Keratinocyte (primary cell): Measurements from ENCODE around the gene HYKK. TPM values are rescaled to one million over a fixed set of nuclear protein-coding genes. Genes with fewer than 3 reads are reported as not detected.

Source experiments
- DNase-seq: peaks from one replicate; pipeline ENCODE4 v3.0.0-alpha.2; 2011; ENCODE audit warnings: low read depth, missing footprints, low spot score
- FAIRE-seq: peaks from 2 replicates; lab custom pipeline; 2011; peaks lifted over from hg19 to GRCh38; lab: Jason Lieb, UNC
- H2AFZ ChIP-seq: 2 replicates; pipeline ENCODE4 v1.6.0; 2012; ENCODE audit warnings: low read length, control low read depth, inconsistent platforms; ENCODE audit not compliant: control insufficient read depth
- H3K27ac ChIP-seq: 2 replicates; pipeline ENCODE4 v1.5.1; 2011; ENCODE audit warnings: low read length; ENCODE audit not compliant: control insufficient read depth, insufficient read depth
- H3K27me3 ChIP-seq: 3 replicates; pipeline ENCODE4 v1.6.0; 2011; ENCODE audit warnings: low read length; ENCODE audit not compliant: control insufficient read depth, insufficient read depth; ENCODE audit errors: extremely low read depth
- H3K36me3 ChIP-seq, 2 experiments: 2 replicates in 1 of 2; 3 replicates in 1 of 2; pipeline ENCODE4 v1.5.1; 2011; ENCODE audit warnings: low read length in 2 of 2, mild to moderate bottlenecking in 1 of 2; ENCODE audit not compliant: control insufficient read depth in 2 of 2, insufficient read depth in 2 of 2; ENCODE audit errors: extremely low read depth in 1 of 2
- H3K4me1 ChIP-seq: 3 replicates; pipeline ENCODE4 v1.5.1; 2011; ENCODE audit warnings: low read length; ENCODE audit not compliant: control insufficient read depth, insufficient read depth; ENCODE audit errors: extremely low read depth
- H3K4me2 ChIP-seq: 3 replicates; pipeline ENCODE4 v1.6.0; 2011; ENCODE audit warnings: low read depth, low read length; ENCODE audit not compliant: control insufficient read depth, insufficient read depth; ENCODE audit errors: extremely low read depth
- H3K4me3 ChIP-seq, 3 experiments: fragments of 200-600 bp in 1 of 3; sonication (generic) in 1 of 3; 2 replicates in 2 of 3; 3 replicates in 1 of 3; pipeline ENCODE4 v1.5.1; 2011 to 2016; ENCODE audit warnings: low read length in 3 of 3, mild to moderate bottlenecking in 3 of 3, control low read depth in 2 of 3, inconsistent platforms in 1 of 3, low read depth in 1 of 3, mixed read lengths in 1 of 3, mixed run types in 1 of 3, moderate library complexity in 1 of 3; ENCODE audit not compliant: control insufficient read depth in 2 of 3, insufficient read depth in 2 of 3; ENCODE audit errors: extremely low read depth in 1 of 3
- H3K79me2 ChIP-seq: 2 replicates; pipeline ENCODE4 v1.6.0; 2012; ENCODE audit warnings: low read length; ENCODE audit not compliant: control insufficient read depth, insufficient read depth
- H3K9ac ChIP-seq: 3 replicates; pipeline ENCODE4 v1.6.0; 2011; ENCODE audit warnings: low read length; ENCODE audit not compliant: control insufficient read depth, insufficient read depth; ENCODE audit errors: extremely low read depth
- H3K9me1 ChIP-seq: 3 replicates; pipeline ENCODE4 v1.6.0; 2011; ENCODE audit warnings: low read length; ENCODE audit not compliant: control insufficient read depth, insufficient read depth; ENCODE audit errors: extremely low read depth
- H3K9me3 ChIP-seq: 2 replicates; pipeline ENCODE4 v1.5.1; 2012; ENCODE audit warnings: low read depth, low read length; ENCODE audit not compliant: control insufficient read depth
- H4K20me1 ChIP-seq: 3 replicates; pipeline ENCODE4 v1.6.0; 2011; ENCODE audit warnings: low read length; ENCODE audit not compliant: control insufficient read depth, insufficient read depth; ENCODE audit errors: extremely low read depth
- CTCF ChIP-seq, 3 experiments: IDR thresholded peaks in 1 of 3; conservative IDR thresholded peaks in 1 of 3; optimal IDR thresholded peaks in 1 of 3; 2 replicates in 2 of 3; 3 replicates in 1 of 3; pipeline versions ENCODE3 to v1.5.1; 2011; ENCODE audit warnings: low read length in 3 of 3, mild to moderate bottlenecking in 3 of 3, moderate library complexity in 2 of 3, control low read depth in 1 of 3, inconsistent platforms in 1 of 3; ENCODE audit not compliant: insufficient read depth in 2 of 3; ENCODE audit errors: extremely low read depth in 1 of 3
- EZH2 ChIP-seq: IDR thresholded peaks from one replicate; pipeline ENCODE4 v1.6.1; 2012; ENCODE audit warnings: inconsistent platforms, mild to moderate bottlenecking, low read length, moderate library complexity
- dilution Hi-C: fragments of 300-500 bp; cut with MboI; formaldehyde crosslinking; loops from one replicate; pipeline ENCODE4 v1.7.0; 2020; ENCODE audit warnings: low sequenced_read_pairs; ENCODE audit not compliant: extremely low pct_ligation_motif_present
- polyA plus RNA-seq, 5 experiments: library from polyadenylated mRNA; depleted of rRNA in 3 of 5; stranded (reverse) in 3 of 5; stranded (forward) in 1 of 5; unstranded in 1 of 5; fragments of >200 nt; gene quantifications; 1 replicate in 1 of 5; 2 replicates in 3 of 5; 3 replicates in 1 of 5; pipeline versions ENCODE4 v1.2.1 to v1.2.3, GENCODE V29; 2011 to 2012; ENCODE audit warnings: missing spikeins in 2 of 5, low read depth in 1 of 5, low replicate concordance in 1 of 5

HYKK gene
- polyA plus RNA-seq, 1 donor (not counting 4 experiments of a cell fraction or from before 2014, with no cell fraction given), result 2.2 TPM

DNA sequence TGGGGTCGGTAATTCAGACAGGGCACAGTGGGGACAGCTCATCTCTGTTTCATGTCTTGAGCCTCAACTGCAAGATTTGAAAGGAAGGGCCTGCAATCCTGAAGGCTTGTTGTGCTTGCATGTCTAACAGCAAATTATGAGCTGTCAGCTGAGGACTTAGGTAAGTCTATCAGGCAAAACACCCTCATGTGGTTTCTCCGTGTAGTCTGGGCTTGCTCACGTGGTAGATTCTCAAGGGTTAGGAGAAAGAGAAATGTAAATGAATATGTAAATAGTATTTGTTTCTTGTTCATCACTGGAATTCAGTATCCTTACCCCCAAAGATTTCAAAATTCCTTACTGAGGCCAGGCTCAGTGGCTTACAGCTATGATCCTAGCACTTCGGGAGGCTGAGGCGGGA lies 30.1 kb upstream of the HYKK start:
- H3K4me2 ChIP-seq, result no peak overlapping the region
- no peaks in the 10 kb centered on the region for H3K9me1 ChIP-seq
- H3K4me1 ChIP-seq, result no peaks in the 10 kb centered on the region
- no peaks in the 10 kb centered on the region for H3K27me3 ChIP-seq
- dilution Hi-C loops, result no loop called here
- H3K4me3 ChIP-seq, result no peak overlapping the region
- H3K79me2 ChIP-seq, result no peaks in the 10 kb centered on the region
- no peak overlapping the region for H3K27ac ChIP-seq
- H4K20me1 ChIP-seq, result no peaks in the 10 kb centered on the region
- H3K9me3 ChIP-seq, result no peaks in the 10 kb centered on the region
- no peak for DNase-seq
- TF ChIP-seq CTCF (optimal IDR thresholded peaks at IDR 0.05 in 1 of 3, IDR thresholded peaks at IDR 0.05 in 1 of 3, conservative IDR thresholded peaks at IDR 0.05 in 1 of 3; ENCODE audit: extremely low read depth in 1 of 3, insufficient read depth in 2 of 3, low read length in 3 of 3) (no peak), EZH2 (no peak)
- peaks cover 16 to 20% of the 10 kb centered on the region in 2 experiments for H3K36me3 ChIP-seq
- H2AFZ ChIP-seq, result no peak overlapping the region
- no peak for FAIRE-seq
- no peak overlapping the region for H3K9ac ChIP-seq

- no peak for DNase-seq
- Histone ChIP-seq H3K4me3 (no peak overlapping the region), H3K9me1 (no peaks in the 10 kb centered on the region), H3K4me2 (no peak overlapping the region), H3K9me3 (no peaks in the 10 kb centered on the region), H3K9ac (no peak overlapping the region), H4K20me1 (no peaks in the 10 kb centered on the region), H3K79me2 (no peaks in the 10 kb centered on the region), H2AFZ (no peak overlapping the region), H3K36me3 (peaks cover 19 to 26% of the 10 kb centered on the region in 2 experiments), H3K4me1 (no peaks in the 10 kb centered on the region), H3K27me3 (no peaks in the 10 kb centered on the region), H3K27ac (no peak overlapping the region)
- TF ChIP-seq EZH2 (no peak), CTCF (optimal IDR thresholded peaks at IDR 0.05 in 1 of 3, IDR thresholded peaks at IDR 0.05 in 1 of 3, conservative IDR thresholded peaks at IDR 0.05 in 1 of 3; ENCODE audit: extremely low read depth in 1 of 3, insufficient read depth in 2 of 3, low read length in 3 of 3) (no peak)
- dilution Hi-C loops, result no loop called here
- FAIRE-seq, result no peak
These were observed 27.7 kb upstream of the HYKK start for GRCh38 chr15:78479650-78480049.
